IMR-90 (cell line): ENCODE results near the gene ZBTB39. TPM values are rescaled to one million over a fixed set of nuclear protein-coding genes. Genes with fewer than 3 reads are reported as not detected.

ENCODE experiments used
- ATAC-seq: fragments of 200-7000 bp; cut with Tn5 transposase; 2 replicates; pipeline ENCODE4 v1.9.1; 2020; ENCODE audit warnings: low read depth, mild to moderate bottlenecking, moderate library complexity
- BruUV-seq: library from RNA; stranded (reverse); fragments of 400-500 nt; replicated peaks from 2 replicates; lab custom pipeline; 2021; lab: Mats Ljungman, UMichigan
- CTCF ChIA-PET: fragments of 300-600 bp; formaldehyde crosslinking; extraction: SDS; loops from one replicate; lab custom pipeline; 2021; ENCODE audit warnings: antibody characterized with exemption; lab: Yijun Ruan, JAX
- POLR2A ChIA-PET: fragments of 300-600 bp; sonication (Branson Sonifier 250); formaldehyde crosslinking; loops from one replicate; lab custom pipeline; 2022; ENCODE audit warnings: antibody characterized with exemption; ENCODE audit not compliant: unreplicated experiment; lab: Charles Lee
- DNase-seq: peaks from one replicate; pipeline ENCODE4 v3.0.0; 2013
- H2AFZ ChIP-seq: replicated peaks from 2 replicates; pipeline ENCODE3; 2013; ENCODE audit warnings: low read length, mild to moderate bottlenecking; ENCODE audit not compliant: poor library complexity
- H2AK5ac ChIP-seq: 2 replicates; pipeline ENCODE4 v1.6.1; 2013; ENCODE audit warnings: low read depth, low read length, inconsistent platforms
- H2AK9ac ChIP-seq: replicated peaks from 2 replicates; pipeline ENCODE3; 2013; ENCODE audit warnings: mild to moderate bottlenecking, low read depth, low read length, moderate library complexity; ENCODE audit not compliant: poor library complexity
- H2BK120ac ChIP-seq: 2 replicates; pipeline ENCODE4 v1.6.1; 2013; ENCODE audit warnings: low read depth, low read length, inconsistent platforms
- H2BK15ac ChIP-seq: 3 replicates; pipeline ENCODE4 v1.6.1; 2013; ENCODE audit warnings: low read depth, low read length, inconsistent platforms
- H2BK20ac ChIP-seq: 2 replicates; pipeline ENCODE4 v1.6.1; 2013; ENCODE audit warnings: low read depth, mild to moderate bottlenecking, inconsistent platforms, low read length, moderate library complexity
- H2BK5ac ChIP-seq: 2 replicates; pipeline ENCODE4 v1.6.1; 2013; ENCODE audit warnings: mild to moderate bottlenecking, low read depth, low read length, inconsistent platforms; ENCODE audit not compliant: poor library complexity, severe bottlenecking
- H3K14ac ChIP-seq: replicated peaks from 2 replicates; pipeline ENCODE4 v1.6.1; 2013; ENCODE audit warnings: low read depth, low read length, inconsistent platforms
- H3K18ac ChIP-seq: 2 replicates; pipeline ENCODE4 v1.6.1; 2013; ENCODE audit warnings: low read depth, low read length, control low read depth
- H3K23ac ChIP-seq: 2 replicates; pipeline ENCODE4 v1.6.1; 2013; ENCODE audit warnings: low read depth, low read length, inconsistent platforms
- H3K27ac ChIP-seq: 2 replicates; pipeline ENCODE4 v1.5.1; 2013; ENCODE audit warnings: mild to moderate bottlenecking, control low read depth, low read length; ENCODE audit not compliant: insufficient read depth
- H3K27me3 ChIP-seq: 2 replicates; pipeline ENCODE4 v1.6.1; 2013; ENCODE audit warnings: low read length; ENCODE audit not compliant: control insufficient read depth, insufficient read depth
- H3K36me3 ChIP-seq: 2 replicates; pipeline ENCODE4 v1.6.1; 2013; ENCODE audit warnings: low read length, mixed read lengths; ENCODE audit not compliant: control insufficient read depth, insufficient read depth
- H3K4ac ChIP-seq: 2 replicates; pipeline ENCODE4 v1.6.1; 2013; ENCODE audit warnings: low read depth, low read length, inconsistent platforms
- H3K4me1 ChIP-seq: 2 replicates; pipeline ENCODE4 v1.6.1; 2013; ENCODE audit warnings: low read length, mixed read lengths; ENCODE audit not compliant: control insufficient read depth, insufficient read depth
- H3K4me2 ChIP-seq: 2 replicates; pipeline ENCODE4 v1.6.1; 2013; ENCODE audit warnings: low read depth, mild to moderate bottlenecking, control low read depth, low read length, moderate library complexity
- H3K4me3 ChIP-seq: 2 replicates; pipeline ENCODE4 v1.5.1; 2013; ENCODE audit warnings: low read depth, mild to moderate bottlenecking, control low read depth, low read length, moderate library complexity; ENCODE audit not compliant: insufficient read depth
- H3K56ac ChIP-seq: 2 replicates; pipeline ENCODE4 v1.6.1; 2013; ENCODE audit warnings: low read length, inconsistent platforms; ENCODE audit not compliant: insufficient read depth; ENCODE audit errors: extremely low read depth
- H3K79me1 ChIP-seq, 2 experiments: 2 replicates each; pipeline ENCODE4 v1.6.1; 2013; ENCODE audit warnings: low read length in 2 of 2, inconsistent platforms in 1 of 2, low read depth in 1 of 2
- H3K9ac ChIP-seq: 2 replicates; pipeline ENCODE4 v1.6.1; 2013; ENCODE audit warnings: low read depth, low read length, control low read depth
- H3K9me1 ChIP-seq: 2 replicates; pipeline ENCODE4 v1.6.1; 2013; ENCODE audit warnings: low read length, inconsistent platforms; ENCODE audit not compliant: insufficient read depth
- H3K9me3 ChIP-seq: 2 replicates; pipeline ENCODE4 v1.6.1; 2013; ENCODE audit warnings: low read length; ENCODE audit not compliant: control insufficient read depth, insufficient read depth
- H4K20me1 ChIP-seq: 2 replicates; pipeline ENCODE4 v1.6.1; 2013; ENCODE audit warnings: low read length, inconsistent platforms; ENCODE audit not compliant: insufficient read depth
- H4K5ac ChIP-seq: 2 replicates; pipeline ENCODE4 v1.6.1; 2013; ENCODE audit warnings: mild to moderate bottlenecking, low read depth, low read length, control low read depth
- H4K8ac ChIP-seq, 2 experiments: 2 replicates each; pipeline ENCODE4 v1.6.1; 2013; ENCODE audit warnings: low read depth in 2 of 2, low read length in 2 of 2, control low read depth in 1 of 2, inconsistent platforms in 1 of 2
- H4K91ac ChIP-seq: 2 replicates; pipeline ENCODE4 v1.6.1; 2013; ENCODE audit warnings: low read depth, low read length, inconsistent platforms; ENCODE audit not compliant: insufficient read depth
- BHLHE40 ChIP-seq: fragments of 150-350 bp; IDR thresholded peaks from 2 replicates; pipeline ENCODE4 v1.6.1; 2016; ENCODE audit warnings: mild to moderate bottlenecking, low read depth, low read length
- CEBPB ChIP-seq: IDR thresholded peaks from 2 replicates; pipeline ENCODE4 v1.6.1; 2012; ENCODE audit warnings: low read depth, low read length, improper control_type of control experiment
- CHD1 ChIP-seq: IDR thresholded peaks from 2 replicates; pipeline ENCODE4 v1.6.1; 2012; ENCODE audit warnings: low read depth, low read length, improper control_type of control experiment
- CTCF ChIP-seq: conservative IDR thresholded peaks from 2 replicates; pipeline ENCODE4 v1.5.1; 2012; ENCODE audit warnings: mild to moderate bottlenecking, low read depth, low read length, improper control_type of control experiment
- ELK1 ChIP-seq: fragments of 150-350 bp; IDR thresholded peaks from 2 replicates; pipeline ENCODE4 v1.6.1; 2016; ENCODE audit warnings: low read depth, mild to moderate bottlenecking, low read length, moderate library complexity, borderline replicate concordance
- FOS ChIP-seq: fragments of 150-350 bp; IDR thresholded peaks from 2 replicates; pipeline ENCODE4 v1.6.1; 2016; ENCODE audit warnings: low read depth, low read length
- MAFK ChIP-seq: IDR thresholded peaks from 2 replicates; pipeline ENCODE4 v1.6.1; 2012; ENCODE audit warnings: low read depth, low read length, improper control_type of control experiment
- MAZ ChIP-seq: IDR thresholded peaks from 2 replicates; pipeline ENCODE4 v1.6.1; 2012; ENCODE audit warnings: low read depth, mild to moderate bottlenecking, low read length, improper control_type of control experiment, moderate library complexity, borderline replicate concordance
- MXI1 ChIP-seq: IDR thresholded peaks from 2 replicates; pipeline ENCODE4 v1.6.1; 2012; ENCODE audit warnings: low read depth, mild to moderate bottlenecking, low read length, moderate library complexity, borderline replicate concordance
- NFE2L2 ChIP-seq: fragments of 150-350 bp; IDR thresholded peaks from 2 replicates; pipeline ENCODE4 v1.6.1; 2016; ENCODE audit warnings: low read depth, mild to moderate bottlenecking, low read length
- POLR2A ChIP-seq: IDR thresholded peaks from 2 replicates; pipeline ENCODE4 v1.6.1; 2012; ENCODE audit warnings: mild to moderate bottlenecking, low read depth, low read length
- RAD21 ChIP-seq: IDR thresholded peaks from 2 replicates; pipeline ENCODE4 v1.6.1; 2012; ENCODE audit warnings: low read length, improper control_type of control experiment
- RCOR1 ChIP-seq: IDR thresholded peaks from 2 replicates; pipeline ENCODE4 v1.6.1; 2012; ENCODE audit warnings: mild to moderate bottlenecking, low read length, improper control_type of control experiment; ENCODE audit not compliant: insufficient replicate concordance
- RFX5 ChIP-seq: IDR thresholded peaks from 2 replicates; pipeline ENCODE4 v1.8.0; 2012; ENCODE audit warnings: low read depth, mild to moderate bottlenecking, low read length, moderate library complexity
- SMC3 ChIP-seq: fragments of 150-350 bp; IDR thresholded peaks from 2 replicates; pipeline ENCODE4 v1.6.1; 2016; ENCODE audit warnings: low read depth, mild to moderate bottlenecking, antibody characterized with exemption, low read length, moderate library complexity
- USF2 ChIP-seq: fragments of 150-350 bp; IDR thresholded peaks from 2 replicates; pipeline ENCODE4 v1.6.1; 2017; ENCODE audit warnings: mild to moderate bottlenecking, antibody characterized with exemption, low read length, low read depth
- WGBS, 2 experiments: methylation state at CpG; one replicate each; pipeline versions ENCODE4 v1.1.5 to v1.1.7; 2013; ENCODE audit warnings: missing lambda C conversion rate in 2 of 2; ENCODE audit not compliant: insufficient read length in 1 of 2; ENCODE audit errors: extremely low coverage in 2 of 2; 5-methylcytosine and 5-hydroxymethylcytosine counted together
- dilution Hi-C: fragments of 300-500 bp; cut with HindIII; formaldehyde crosslinking; loops from one replicate; pipeline ENCODE4 v1.14.3; 2018; ENCODE audit warnings: low sequenced_read_pairs; ENCODE audit not compliant: unreplicated experiment
- in situ Hi-C: fragments of 300-500 bp; cut with MboI; formaldehyde crosslinking; loops from 3 replicates; pipeline ENCODE4 v1.14.3; 2019; ENCODE audit warnings: low sequenced_read_pairs, inconsistent platforms, mixed read lengths
- intact Hi-C: fragments of 100-400 bp; cut with micrococcal nuclease; formaldehyde crosslinking; loops from 2 replicates; pipeline ENCODE4 v1.10.0; 2022
- polyA plus RNA-seq, 3 experiments: library from polyadenylated mRNA; depleted of rRNA; stranded (reverse); fragments of >200 nt; gene quantifications; 2 replicates each; pipeline ENCODE4 v1.2.3, GENCODE V29; 2012; ENCODE audit warnings: low replicate concordance in 1 of 3
- total RNA-seq: library from RNA; depleted of rRNA; stranded (reverse); fragments of >200 nt; gene quantifications from 2 replicates; pipeline ENCODE4 v1.2.3, GENCODE V29; 2012

ZBTB39 gene
- total and polyA plus RNA-seq, 2 of the 4 experiments (the other 2 are of a cell fraction), result 4.0 to 5.2 TPM

- Histone ChIP-seq H4K91ac (no peak overlapping the region; the same call in 1 of the 2 replicates), H3K23ac (no peak overlapping the region), H3K9me3 (no peaks in the 10 kb centered on the region), H3K4me3 (no peak overlapping the region), H3K14ac (no peak overlapping the region), H3K56ac (no peak overlapping the region), H4K8ac (no peak overlapping the region; a peak in 1 of 4 replicates), H2BK15ac (no peak overlapping the region), H2AK5ac (0 out of 2 replicates have a peak overlapping the region, but pooled peaks have one; percentile 20), H4K20me1 (no peaks in the 10 kb centered on the region), H2AFZ (peak overlapping the region; percentile 41), H3K4me1 (peaks cover 5% of the 10 kb centered on the region; the same call in 1 of the 2 replicates), H2BK20ac (no peak overlapping the region), H2AK9ac (no peak overlapping the region), H3K27me3 (peaks cover 24% of the 10 kb centered on the region), H3K9ac (no peak overlapping the region), H3K79me1 (no peaks in the 10 kb centered on the region), H2BK5ac (no peak overlapping the region), H3K36me3 (no peaks in the 10 kb centered on the region), H3K4ac (no peak overlapping the region), H3K4me2 (no peak overlapping the region), H4K5ac (no peak overlapping the region), H2BK120ac (no peak overlapping the region), H3K9me1 (0 out of 2 replicates have a peak, but pooled peaks cover 2% of the 10 kb centered on the region), H3K18ac (no peak overlapping the region), H3K27ac (no peak overlapping the region)
- TF ChIP-seq MAFK (no peak), CTCF (no peak), CEBPB (no peak), ELK1 (no peak), SMC3 (no peak), POLR2A (no peak), MAZ (no peak), FOS (no peak), RAD21 (no peak), MXI1 (no peak), RCOR1 (no peak), NFE2L2 (no peak), RFX5 (no peak), BHLHE40 (no peak), USF2 (no peak), CHD1 (no peak)
- WGBS, 2 experiments, result 67% methylated on average over 1 of the region's 1 CpG; no CpG with 5 or more reads in 1 of the 2 experiments
- intact Hi-C loops (no loop called here), in situ Hi-C loops (loop anchor here (5.0 kb wide), 1 partner anchor 33 kb away; the partner anchor contains the start of gene MYO1A), dilution Hi-C loops (no loop called here)
- BruUV-seq, result no TSS peak
- POLR2A ChIA-PET, result no interaction called here
- ATAC-seq (no peak), DNase-seq (no peak)
- CTCF ChIA-PET, result interaction anchor here (0.6 to 1.3 kb wide), 3 partner anchors 10 to 268 kb away, joined by 3 to 4 read pairs (median 3); no protein-coding TSS in a partner anchor
These were observed 12.6 kb upstream of the ZBTB39 start for GRCh38 chr12:57018906-57019305.
